ENCODE data around the gene MLST8. TPM values are rescaled to one million over a fixed set of nuclear protein-coding genes. Genes with fewer than 3 reads are reported as not detected.

Gene MLST8
- total and polyA plus RNA-seq, 2 donors (not counting 1 experiment from before 2014, with no cell fraction given), result 36.1 to 112 TPM

- CTCF ChIA-PET, result no interaction called here
- ATAC-seq (ENCODE audit: low read depth) (no peak), DNase-seq (no peak)
- peaks cover 0 to 27% (median 11%) of the 10 kb centered on the region in 4 experiments for H3K27me3 ChIP-seq (replicated peaks in 1 of 4; ENCODE audit: control extremely low read depth in 1 of 4, control insufficient read depth in 3 of 4, insufficient read depth in 4 of 4, low read length in 3 of 4)
- H3K9me3 ChIP-seq (ENCODE audit: control extremely low read depth in 1 of 3, control insufficient read depth in 2 of 3, insufficient read depth in 1 of 3, low read length in 2 of 3), result peaks cover 0 to 5% (median 0%) of the 10 kb centered on the region in 3 donors
- H3K4me1 Mint-ChIP-seq, result no peaks in the 10 kb centered on the region
- peaks cover 12 to 15% of the 10 kb centered on the region in 2 donors for H3K4me1 ChIP-seq (ENCODE audit: control insufficient read depth in 2 of 2, insufficient read depth in 2 of 2, low read length in 2 of 2)
- H3K9ac ChIP-seq (ENCODE audit: low read length), result no peak overlapping the region
- H3K27ac Mint-ChIP-seq, result no peak overlapping the region
- no peak overlapping the region for H3K4me3 ChIP-seq (ENCODE audit: control extremely low read depth in 1 of 5, extremely low read depth in 1 of 5, insufficient read depth in 1 of 5, low read depth in 2 of 5, low read length in 4 of 5)
- WGBS (ENCODE audit: insufficient coverage), result 98% methylated on average over 27 of the region's 28 CpGs
- peaks cover 0 to 62% of the 10 kb centered on the region in 2 experiments for H3K36me3 ChIP-seq (replicated peaks in 1 of 2; ENCODE audit: control extremely low read depth in 1 of 2, control insufficient read depth in 1 of 2, extremely low read depth in 1 of 2, insufficient read depth in 2 of 2, low read length in 1 of 2)
- H3K4me2 ChIP-seq (replicated peaks; ENCODE audit: low read depth, low read length, poor library complexity, severe bottlenecking), result no peak overlapping the region
- TF ChIP-seq CTCF (IDR thresholded peaks at IDR 0.05) (no peak), EZH2 (IDR thresholded peaks at IDR 0.05; ENCODE audit: borderline replicate concordance, insufficient read depth, low read depth, low read length, poor library complexity, severe bottlenecking) (no peak)
- no peaks in the 10 kb centered on the region for H3K9me3 Mint-ChIP-seq (ENCODE audit: insufficient read depth)
- H3K79me2 ChIP-seq (ENCODE audit: control insufficient read depth, insufficient read depth, low read length), result peaks cover 8% of the 10 kb centered on the region
- peaks cover 3% of the 10 kb centered on the region for H3K27me3 Mint-ChIP-seq
- no peak overlapping the region for H2AFZ ChIP-seq (ENCODE audit: insufficient read depth, low read depth, low read length, poor library complexity, severe bottlenecking)
- H3K4me3 Mint-ChIP-seq, result no peak overlapping the region
- intact Hi-C loops (cut with micrococcal nuclease), result no loop called here
- no peak overlapping the region for H3K27ac ChIP-seq (ENCODE audit: low read length in 2 of 2)
- H4K20me1 ChIP-seq (ENCODE audit: control insufficient read depth, insufficient read depth, low read length, poor library complexity, severe bottlenecking), result peaks cover 46% of the 10 kb centered on the region
- POLR2A ChIA-PET, result no interaction called here
Observed at GRCh38 chr16:2233046-2233775, 28.0 kb downstream of the MLST8 start.

All from B cell (primary cell).